GM03348 (cell line): Measurements from ENCODE around the gene WDR33.

ENCODE experiments used
- DNase-seq: peaks from one replicate; pipeline ENCODE4 v3.0.0; 2012; ENCODE audit warnings: low spot score

The WDR33 gene

GRCh38 chr2:127719301-127720218, 91.4 kb downstream of the WDR33 start:
- DNase-seq, result no peak

DNA sequence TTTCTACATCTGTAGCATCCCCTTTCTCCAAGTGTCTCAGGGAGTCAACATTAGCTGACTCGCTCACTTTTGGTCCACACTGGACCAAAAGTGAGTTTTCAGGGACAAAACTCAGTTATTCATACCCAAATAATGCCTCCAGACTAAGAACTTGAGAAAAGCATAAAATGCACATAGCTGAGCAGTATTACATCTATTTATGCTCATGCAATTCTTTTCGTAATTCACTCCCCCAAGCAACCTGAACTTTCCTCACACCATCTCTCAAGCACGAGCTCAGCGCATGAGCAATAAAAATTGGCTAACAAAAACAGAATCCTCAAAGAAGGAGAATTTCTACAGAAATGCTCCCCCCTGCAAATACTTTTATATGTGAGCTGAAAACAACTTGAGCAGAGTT, 92.7 kb downstream of the WDR33 start:
- DNase-seq, result no peak

DNA sequence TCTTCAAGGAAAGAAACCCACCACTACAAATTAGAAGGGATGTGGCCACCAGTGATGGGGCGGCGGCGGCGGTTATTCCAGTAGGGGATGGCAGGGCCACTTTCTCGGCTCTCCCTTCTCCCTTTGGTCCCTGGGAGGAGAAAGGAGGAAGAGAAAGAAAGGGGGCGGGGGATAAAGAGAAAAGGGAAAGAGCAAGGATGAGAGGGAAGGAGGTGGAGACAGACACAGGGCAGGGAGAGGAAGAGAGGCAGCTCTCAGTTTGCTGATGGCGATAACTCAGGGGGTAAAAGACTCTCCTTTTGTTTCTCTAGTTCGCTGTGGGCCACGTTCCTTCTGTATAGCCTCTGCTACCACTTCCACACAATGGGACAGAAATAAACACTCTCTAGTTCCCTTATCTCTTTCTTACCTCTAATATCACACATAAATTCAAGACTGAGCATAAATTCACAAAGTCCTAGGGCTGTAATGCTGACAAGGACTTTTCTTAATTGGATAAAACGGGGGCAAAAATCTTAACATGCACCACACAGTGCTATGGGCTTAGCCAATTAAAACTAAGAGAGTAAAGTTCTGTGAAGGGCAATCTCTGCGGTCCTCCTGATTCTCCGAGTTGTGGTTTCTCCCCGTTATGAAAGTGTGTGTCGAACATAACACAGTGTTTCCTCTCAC, 95.1 kb downstream of the WDR33 start:
- no peak for DNase-seq

DNA sequence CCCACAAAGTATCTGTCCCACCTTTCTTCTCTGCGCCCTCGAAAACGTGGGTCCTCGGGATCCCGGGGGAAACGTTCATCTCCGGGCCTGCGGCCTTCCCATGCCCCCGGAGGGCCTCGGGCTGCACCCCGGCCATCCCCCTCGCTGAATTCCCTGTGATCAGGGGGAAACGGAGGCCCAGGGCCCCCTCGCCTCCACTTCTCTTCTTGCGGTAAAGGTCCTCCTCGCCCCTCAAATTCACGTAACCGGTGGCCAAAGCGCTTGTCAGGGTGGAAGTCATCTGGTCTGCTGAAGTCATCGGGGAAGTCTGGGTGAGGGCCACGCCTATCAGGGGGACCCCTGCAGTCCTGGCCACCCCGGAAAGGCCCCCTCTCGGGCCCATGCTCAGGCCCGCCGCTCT, 97.4 kb downstream of the WDR33 start:
- DNase-seq, result no peak

- DNase-seq, result no peak
Measured at GRCh38 chr2:127712999-127713398, 98.0 kb downstream of the WDR33 start.

DNA sequence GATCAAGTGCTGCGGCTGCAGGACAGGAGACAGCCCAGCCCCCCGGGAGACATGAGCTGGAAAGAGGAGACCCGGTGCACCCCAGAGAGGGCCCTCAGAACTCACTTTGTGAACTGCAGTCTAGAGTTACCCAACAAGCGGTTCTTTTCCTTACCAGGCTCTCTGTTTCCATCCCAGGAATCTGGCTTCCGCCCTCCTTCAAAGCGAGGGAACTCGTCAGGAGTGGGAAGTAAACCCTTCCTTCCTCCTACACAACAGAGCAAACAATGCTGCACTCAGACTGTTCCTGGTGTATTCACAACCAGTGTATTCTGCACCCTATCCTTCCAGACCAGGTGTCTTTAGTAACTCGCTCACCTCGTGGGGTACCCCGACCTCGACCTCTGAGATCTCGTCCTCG, 101.6 kb downstream of the WDR33 start:
- no peak for DNase-seq

DNA sequence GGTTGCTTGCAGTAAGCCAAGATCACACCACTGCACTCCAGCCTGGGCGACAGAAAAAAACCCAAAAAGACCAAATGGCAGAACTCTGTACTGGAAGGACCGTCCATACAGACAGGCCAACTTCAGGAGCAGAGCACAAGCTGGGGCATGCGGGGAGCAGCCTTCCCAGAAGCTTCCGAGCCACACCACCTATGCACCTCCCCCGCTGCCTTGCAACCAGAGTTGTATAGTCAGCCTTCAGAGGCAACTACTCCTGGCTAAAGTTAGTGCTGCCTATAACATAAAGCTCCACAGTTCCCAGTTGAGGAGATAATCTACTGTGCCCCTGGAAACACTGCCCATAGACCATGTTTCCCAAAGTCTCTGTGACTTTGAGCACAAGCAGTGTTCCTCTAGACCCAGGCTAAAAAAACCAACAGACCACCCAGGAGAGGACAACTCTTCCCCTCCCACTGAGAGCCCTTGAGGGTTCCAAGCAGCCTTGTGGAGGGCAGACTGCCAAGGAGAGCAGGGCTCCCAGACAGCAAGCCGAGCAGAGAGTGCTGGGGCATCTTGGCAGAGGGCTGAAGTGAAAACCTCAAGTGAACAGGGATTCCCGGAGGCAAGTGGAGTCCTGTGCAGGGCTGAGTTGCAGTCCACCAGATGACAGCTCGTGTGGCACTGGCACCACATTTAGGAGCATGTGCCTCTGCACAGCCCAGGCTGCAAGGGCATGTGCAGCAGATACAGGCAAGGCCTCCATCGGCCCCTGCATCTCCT, 102.9 kb downstream of the WDR33 start:
- DNase-seq, result no peak

DNA sequence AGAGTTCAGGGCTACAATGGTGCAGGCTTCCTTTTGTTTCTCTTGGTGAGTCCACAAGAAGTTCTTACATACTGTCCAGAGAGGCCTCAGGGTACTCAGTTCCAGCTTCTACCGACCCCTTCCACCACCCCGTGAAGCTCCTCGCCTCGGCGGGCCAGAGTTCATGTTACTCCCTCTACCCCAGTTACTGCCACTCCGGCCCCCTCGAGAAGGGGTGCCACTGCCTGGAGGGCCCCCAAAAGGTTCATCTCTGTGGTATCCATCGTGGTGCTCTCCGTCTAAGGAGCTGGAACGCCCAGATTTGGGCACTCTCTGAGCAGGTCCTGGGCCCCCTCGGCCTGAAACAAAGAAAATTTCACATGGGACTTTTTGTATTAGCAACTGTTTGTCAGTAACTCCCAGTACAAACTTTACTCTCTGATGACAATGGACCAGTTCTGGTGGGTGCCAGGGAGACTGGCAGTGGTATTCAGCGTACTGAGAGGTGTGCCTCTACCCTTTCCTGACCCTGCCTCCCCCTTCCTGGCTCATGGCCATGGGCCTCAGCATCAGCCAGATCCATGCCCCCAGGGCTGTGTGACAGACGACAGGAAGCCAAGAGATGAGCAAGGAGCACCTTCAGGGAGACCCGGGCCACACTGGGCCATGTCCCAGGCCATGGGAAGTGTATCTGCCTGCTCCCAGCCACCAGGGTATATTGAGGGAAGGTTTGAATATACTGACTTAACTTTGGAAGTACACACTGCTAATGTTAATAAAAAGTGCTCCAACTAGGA, 104.6 kb downstream of the WDR33 start:
- no peak for DNase-seq

- DNase-seq, result peak; percentile 23
Measured at GRCh38 chr2:127705391-127706065, 105.4 kb downstream of the WDR33 start.

DNA sequence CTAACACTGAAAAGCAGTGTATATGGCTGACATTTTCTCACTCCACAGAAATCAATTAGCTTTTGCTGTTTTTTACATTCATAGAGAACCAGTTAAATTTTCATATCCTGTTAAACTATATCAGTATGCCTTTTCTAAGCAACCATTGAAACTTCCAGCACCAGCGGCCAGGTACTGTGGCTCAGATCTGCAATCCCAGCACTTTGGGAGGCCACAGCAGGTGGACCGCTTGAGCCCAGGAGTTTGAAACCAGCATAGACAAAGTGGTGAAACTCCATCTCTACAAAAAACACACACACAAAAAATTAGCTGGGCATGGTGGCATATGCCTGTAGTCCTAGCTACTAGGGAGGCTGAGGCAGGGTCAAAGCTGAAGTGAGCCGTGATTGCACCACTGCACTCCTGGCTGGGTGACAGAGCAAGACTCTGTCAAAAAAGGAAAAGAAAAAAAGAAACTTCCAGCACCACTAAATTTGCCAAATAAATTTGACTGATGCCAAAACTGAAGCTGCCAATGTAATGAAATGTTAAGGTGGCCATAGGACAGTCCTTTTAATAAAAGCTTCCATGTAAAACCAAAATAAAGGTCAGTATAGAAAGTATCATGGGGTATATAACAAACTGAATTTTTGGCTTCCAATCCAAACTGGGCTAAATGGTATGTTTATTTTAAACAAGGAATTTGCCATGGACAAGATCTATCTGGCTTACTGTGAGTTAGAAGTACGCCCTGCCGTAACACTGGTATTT, 106.2 kb downstream of the WDR33 start:
- no peak for DNase-seq

DNA sequence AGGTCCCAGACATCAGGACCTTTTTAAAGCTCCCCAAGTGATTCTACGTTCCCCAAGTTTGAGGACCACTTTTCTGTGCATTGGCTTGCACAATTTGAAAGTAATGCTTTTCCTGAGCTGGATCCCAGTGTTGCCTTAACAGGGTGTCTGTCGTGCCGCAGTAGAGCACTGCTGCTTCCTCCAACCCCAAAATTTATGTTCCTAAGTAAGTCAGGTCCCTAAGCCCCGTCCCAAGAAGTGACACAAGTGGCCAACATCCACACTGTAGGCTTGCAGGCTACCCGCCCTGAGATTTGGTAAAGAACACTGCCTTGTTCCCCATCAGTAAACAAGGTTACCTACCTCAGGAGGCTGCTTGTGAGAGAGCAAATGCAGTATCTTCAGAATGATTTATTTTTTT, 107.7 kb downstream of the WDR33 start:
- no peak for DNase-seq

DNA sequence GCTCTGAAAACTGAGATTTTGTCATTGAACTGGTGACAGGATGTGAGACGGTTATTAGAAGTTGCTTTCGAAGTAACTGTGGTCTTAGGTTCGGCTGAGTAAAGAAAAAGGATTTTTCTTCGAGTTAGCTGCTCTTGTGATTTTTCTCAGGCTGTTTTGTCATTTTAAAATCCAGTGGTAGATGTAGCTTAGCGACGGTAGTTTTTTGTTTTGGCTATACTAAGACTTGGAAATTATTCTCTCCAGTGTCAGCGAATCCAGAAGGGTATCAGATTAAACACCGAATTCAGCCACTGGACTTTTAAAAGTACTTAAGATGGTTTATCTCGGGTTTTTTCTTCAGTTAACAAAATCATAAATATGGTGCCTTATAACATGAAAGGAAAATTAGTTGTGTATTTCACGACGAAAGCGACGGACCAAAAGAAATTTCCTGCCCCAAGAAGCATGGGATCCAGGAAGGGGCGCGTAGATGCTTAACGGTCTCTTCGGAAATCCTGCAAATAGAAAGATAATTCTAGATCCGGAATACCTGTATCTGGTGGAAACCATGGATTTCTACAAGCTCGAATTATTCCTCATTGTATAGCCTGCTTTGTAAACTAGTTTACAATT, 108.5 kb downstream of the WDR33 start:
- no peak for DNase-seq

DNA sequence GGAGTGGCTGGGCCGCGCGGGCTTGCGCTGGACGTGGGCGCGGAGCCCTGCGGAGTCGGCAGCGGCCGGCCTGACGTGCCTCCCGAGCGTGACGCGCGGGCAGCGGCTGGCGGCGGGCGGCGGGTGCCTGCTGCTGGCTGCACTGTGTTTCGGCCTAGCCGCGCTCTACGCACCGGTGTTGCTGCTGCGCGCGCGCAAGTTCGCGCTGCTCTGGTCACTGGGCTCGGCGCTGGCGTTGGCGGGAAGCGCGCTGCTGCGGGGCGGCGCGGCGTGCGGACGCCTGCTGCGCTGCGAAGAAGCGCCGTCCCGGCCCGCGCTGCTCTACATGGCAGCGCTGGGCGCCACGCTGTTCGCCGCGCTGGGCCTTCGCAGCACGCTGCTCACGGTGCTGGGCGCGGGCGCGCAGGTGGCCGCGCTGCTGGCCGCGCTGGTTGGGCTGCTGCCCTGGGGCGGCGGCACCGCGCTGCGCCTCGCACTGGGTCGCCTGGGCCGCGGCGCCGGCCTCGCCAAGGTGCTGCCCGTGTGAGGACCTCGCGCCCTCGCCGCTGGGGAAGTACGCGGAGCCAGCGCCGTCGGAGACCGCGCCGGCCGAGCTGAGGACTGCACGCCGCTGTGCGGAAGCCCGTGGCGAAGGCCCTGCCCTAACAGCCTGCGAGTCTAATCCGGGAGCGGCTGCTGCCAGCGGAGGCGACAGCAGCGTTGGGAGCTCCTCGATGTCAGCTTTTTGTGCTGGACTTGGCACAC, 109.1 kb downstream of the WDR33 start:
- peak; percentile 88 for DNase-seq

- peak; percentile 97 for DNase-seq
Measured at GRCh38 chr2:127701193-127701650, 109.7 kb downstream of the WDR33 start, which contains the start of gene SFT2D3. SFT2D3 (plus strand) TSS chr2:127701497; CDS start chr2:127701529, 32 bp downstream.

DNA sequence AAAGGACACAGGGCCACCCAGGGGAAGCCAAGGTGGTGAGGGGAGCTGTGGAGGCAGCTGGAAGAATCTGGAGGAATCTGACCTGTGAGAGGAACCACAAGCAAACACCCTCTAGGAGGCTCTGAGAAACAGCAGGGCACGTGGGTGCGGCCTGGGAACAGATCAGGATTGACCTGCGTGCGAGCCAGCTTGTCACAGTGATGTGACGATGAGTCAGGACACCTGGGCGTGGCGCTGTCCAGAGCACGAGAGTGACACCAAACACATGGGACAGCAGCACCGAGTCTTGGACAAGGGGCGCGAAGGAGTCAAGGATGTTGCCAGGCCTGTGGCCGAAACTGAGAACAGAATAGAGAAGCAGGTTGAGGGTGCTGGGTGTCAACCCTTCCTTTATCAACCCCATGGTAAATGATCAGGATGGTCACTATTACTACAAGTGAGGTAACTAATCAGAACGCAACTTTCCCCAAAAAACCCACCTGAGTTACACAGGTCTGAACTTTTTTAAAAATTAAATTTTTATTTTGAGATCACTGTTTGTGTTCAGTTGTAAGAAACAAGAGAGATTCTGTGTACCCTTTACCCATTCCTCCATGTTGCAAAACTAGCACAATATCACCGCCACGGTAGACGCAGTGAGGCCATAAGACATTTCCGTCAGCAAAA, 110.3 kb downstream of the WDR33 start:
- DNase-seq, result no peak

- no peak for DNase-seq
Measured at GRCh38 chr2:127698553-127699355, 112.2 kb downstream of the WDR33 start.

GRCh38 chr2:127697482-127698180, 113.3 kb downstream of the WDR33 start:
- DNase-seq, result no peak
